GM23338 (cell line): ENCODE data around the gene SLK. TPM values are rescaled to one million over a fixed set of nuclear protein-coding genes. Genes with fewer than 3 reads are reported as not detected.

Experiments used
- ATAC-seq: fragments of 200-7000 bp; cut with Tn5 transposase; 3 replicates; pipeline ENCODE4 v1.9.1; 2020
- DNase-seq: peaks from one replicate; pipeline ENCODE4 v3.0.0-alpha.2; 2015; ENCODE audit warnings: low spot score
- H2AFZ ChIP-seq: fragments of 200-600 bp; sonication (generic); 2 replicates; pipeline ENCODE4 v1.8.0; 2016; ENCODE audit warnings: antibody characterized with exemption, mild to moderate bottlenecking, moderate library complexity
- H3F3A ChIP-seq: fragments of 200-600 bp; sonication (generic); replicated peaks from 2 replicates; pipeline ENCODE4 v1.8.0; 2017; ENCODE audit warnings: antibody characterized with exemption, mixed run types, low read depth
- H3K27ac ChIP-seq: fragments of 200-600 bp; sonication (generic); 2 replicates; pipeline ENCODE4 v1.6.1; 2016; ENCODE audit warnings: low read depth
- H3K27me3 ChIP-seq: fragments of 200-600 bp; sonication (generic); 2 replicates; pipeline ENCODE4 v1.8.0; 2016; ENCODE audit warnings: mild to moderate bottlenecking, mixed run types, moderate library complexity; ENCODE audit not compliant: insufficient read depth
- H3K36me3 ChIP-seq: fragments of 200-600 bp; sonication (generic); 2 replicates; pipeline ENCODE4 v1.8.0; 2016; ENCODE audit warnings: mild to moderate bottlenecking; ENCODE audit not compliant: insufficient read depth
- H3K4me1 ChIP-seq: fragments of 200-600 bp; sonication (generic); 2 replicates; pipeline ENCODE4 v1.8.0; 2016; ENCODE audit warnings: mild to moderate bottlenecking, moderate library complexity; ENCODE audit not compliant: insufficient read depth
- H3K4me2 ChIP-seq: fragments of 200-600 bp; sonication (generic); 2 replicates; pipeline ENCODE4 v1.7.1; 2017; ENCODE audit warnings: mixed run types
- H3K4me3 ChIP-seq: fragments of 200-600 bp; sonication (generic); 2 replicates; pipeline ENCODE4 v1.6.1; 2016; ENCODE audit warnings: mixed run types
- H3K79me2 ChIP-seq: fragments of 200-600 bp; sonication (generic); replicated peaks from 2 replicates; pipeline ENCODE4 v1.8.0; 2017; ENCODE audit warnings: mild to moderate bottlenecking; ENCODE audit not compliant: insufficient read depth
- H3K9me2 ChIP-seq: fragments of 200-600 bp; sonication (generic); 2 replicates; pipeline ENCODE4 v1.8.0; 2017; ENCODE audit not compliant: insufficient read depth
- H4K20me1 ChIP-seq: fragments of 200-600 bp; sonication (generic); replicated peaks from 2 replicates; pipeline ENCODE4 v1.8.0; 2017; ENCODE audit warnings: mild to moderate bottlenecking; ENCODE audit not compliant: insufficient read depth
- H3K27ac Mint-ChIP-seq: 2 replicates; pipeline ENCODE4 v1.8.0; 2020; ENCODE audit warnings: inconsistent platforms, mild to moderate bottlenecking, moderate library complexity, mixed read lengths
- H3K27me3 Mint-ChIP-seq: 3 replicates; pipeline ENCODE4 v1.8.0; 2022; ENCODE audit warnings: low read depth, mild to moderate bottlenecking, moderate library complexity, mixed read lengths, inconsistent platforms; ENCODE audit not compliant: insufficient read depth, poor library complexity
- H3K36me3 Mint-ChIP-seq: 3 replicates; pipeline ENCODE4 v1.8.0; 2021; ENCODE audit warnings: low read depth, mild to moderate bottlenecking, inconsistent platforms, moderate library complexity, mixed read lengths
- H3K4me1 Mint-ChIP-seq: 3 replicates; pipeline ENCODE4 v1.8.0; 2020; ENCODE audit warnings: mild to moderate bottlenecking, inconsistent platforms, mixed read lengths
- H3K4me3 Mint-ChIP-seq: 3 replicates; pipeline ENCODE4 v1.8.0; 2021; ENCODE audit warnings: moderate library complexity, mild to moderate bottlenecking, inconsistent platforms, mixed read lengths
- H3K9me3 Mint-ChIP-seq: 3 replicates; pipeline ENCODE4 v1.8.0; 2020; ENCODE audit warnings: moderate library complexity, mild to moderate bottlenecking, inconsistent platforms, mixed read lengths
- CREB1 ChIP-seq: fragments of 250-450 bp; sonication (Bioruptor Pico); IDR thresholded peaks from 2 replicates; pipeline ENCODE4 v1.5.0; 2020; ENCODE audit warnings: low read depth, mild to moderate bottlenecking, moderate library complexity
- CTCF ChIP-seq, 2 experiments: fragments of 200-600 bp in 1 of 2; sonication (generic) in 1 of 2; conservative IDR thresholded peaks; 2 replicates each; pipeline versions ENCODE4 v1.5.1 to v1.6.1; 2016 to 2017; ENCODE audit warnings: antibody characterized with exemption in 2 of 2, low read depth in 2 of 2, mild to moderate bottlenecking in 2 of 2, moderate library complexity in 1 of 2
- EZH2 ChIP-seq: fragments of 200-600 bp; sonication (generic); IDR thresholded peaks from one replicate; pipeline ENCODE4 v1.8.0; 2017; ENCODE audit warnings: antibody characterized with exemption, mild to moderate bottlenecking, low read depth; ENCODE audit not compliant: unreplicated experiment
- EZH2phosphoT487 ChIP-seq: fragments of 200-600 bp; sonication (generic); IDR thresholded peaks from one replicate; pipeline ENCODE4 v1.8.1; 2018; ENCODE audit warnings: antibody characterized with exemption; ENCODE audit not compliant: unreplicated experiment
- NANOG ChIP-seq: IDR thresholded peaks from 2 replicates; pipeline ENCODE4 v1.6.1; 2016; ENCODE audit warnings: antibody characterized with exemption, borderline replicate concordance
- POLR2AphosphoS5 ChIP-seq: IDR thresholded peaks from 2 replicates; pipeline ENCODE4 v1.6.1; 2016; ENCODE audit warnings: antibody characterized with exemption, low read depth
- REST ChIP-seq: IDR thresholded peaks from one replicate; pipeline ENCODE4 v1.6.1; 2018; ENCODE audit warnings: antibody characterized with exemption; ENCODE audit not compliant: unreplicated experiment
- ZNF114 ChIP-seq: fragments of 250-450 bp; sonication (Bioruptor Pico); IDR thresholded peaks from 2 replicates; pipeline ENCODE4 v1.5.0; 2020; ENCODE audit warnings: mild to moderate bottlenecking, moderate library complexity
- ZNF331 ChIP-seq: fragments of 250-450 bp; sonication (Bioruptor Pico); IDR thresholded peaks from 2 replicates; pipeline ENCODE4 v1.5.0; 2020; ENCODE audit warnings: low read depth, mild to moderate bottlenecking, moderate library complexity
- ZNF462 ChIP-seq: fragments of 250-450 bp; sonication (Bioruptor Pico); IDR thresholded peaks from 2 replicates; pipeline ENCODE4 v1.5.0; 2020; ENCODE audit warnings: mild to moderate bottlenecking, moderate library complexity
- polyA plus RNA-seq: library from polyadenylated mRNA; unstranded; fragments of >200 nt; fragmentation: Nextera tagmentation; extraction: Ambion mirVana; gene quantifications from 2 replicates; pipeline ENCODE4 v1.2.1, GENCODE V29; 2016
- total RNA-seq: library from RNA; depleted of rRNA; stranded (reverse); fragments of >200 nt; shearing (Covaris generic); gene quantifications from 2 replicates; pipeline ENCODE4 v1.2.3, GENCODE V29; 2014

The SLK gene
- total and polyA plus RNA-seq, 2 experiments from 2014 or later: 8.4 to 21.5 TPM

- TF ChIP-seq REST: no peak
- no peak for TF ChIP-seq EZH2
- no peak for TF ChIP-seq CREB1 (CRISPR knock-in tag)
Measured at GRCh38 chr10:103991393-103992128, 24.6 kb downstream of the SLK start (continued).

GRCh38 chr10:103995134-103995533 is 28.2 kb downstream of the SLK start:
- H3K9me2 ChIP-seq: no peaks in the 10 kb centered on the region
- H3K27me3 ChIP-seq: no peaks in the 10 kb centered on the region
- H3K79me2 ChIP-seq: no peaks in the 10 kb centered on the region
- H3K36me3 ChIP-seq: no peaks in the 10 kb centered on the region
- H3K4me2 ChIP-seq: no peak overlapping the region
- H3K9me3 Mint-ChIP-seq: no peaks in the 10 kb centered on the region
- no peaks in the 10 kb centered on the region; the same call in 2 of the 3 replicates for H3K36me3 Mint-ChIP-seq
- H3K4me1 Mint-ChIP-seq: peaks cover 2% of the 10 kb centered on the region; the same call in 2 of the 3 replicates
- H3K4me3 Mint-ChIP-seq: no peak overlapping the region
- TF ChIP-seq POLR2AphosphoS5: no peak
- no peak for TF ChIP-seq CREB1 (CRISPR knock-in tag)
- no peak for TF ChIP-seq NANOG
- no peak for TF ChIP-seq CTCF (conservative IDR thresholded peaks at IDR 0.05; ENCODE audit: low read depth in 2 of 2)
- TF ChIP-seq EZH2phosphoT487: no peak
- no peak for TF ChIP-seq ZNF462 (CRISPR knock-in tag)
- no peak for TF ChIP-seq ZNF114 (CRISPR knock-in tag)
- no peak for TF ChIP-seq ZNF331 (CRISPR knock-in tag)
- no peaks in the 10 kb centered on the region for H3K27me3 Mint-ChIP-seq
- no peak overlapping the region for H2AFZ ChIP-seq
- H3K4me1 ChIP-seq: 0 out of 2 replicates have a peak, but pooled peaks cover 7% of the 10 kb centered on the region
- H3K27ac ChIP-seq: no peak overlapping the region
- no peak overlapping the region for H3K4me3 ChIP-seq
- no peak overlapping the region for H3K27ac Mint-ChIP-seq
- no peaks in the 10 kb centered on the region for H3F3A ChIP-seq
- ATAC-seq: no peak
- no peaks in the 10 kb centered on the region for H4K20me1 ChIP-seq
- DNase-seq: no peak
